Osteocyte (in vitro differentiated cells): ENCODE results near the gene MYO3B. TPM values are rescaled to one million over a fixed set of nuclear protein-coding genes. Genes with fewer than 3 reads are reported as not detected.

Source experiments
- DNase-seq: peaks from one replicate; pipeline ENCODE4 v3.0.0; 2021; ENCODE audit warnings: mixed read lengths; ENCODE audit not compliant: unreplicated experiment; ENCODE audit errors: extremely low spot score
- H3K27ac Mint-ChIP-seq: one replicate; pipeline ENCODE4 v1.8.0; 2021; ENCODE audit warnings: mild to moderate bottlenecking, mixed read lengths; ENCODE audit not compliant: unreplicated experiment
- H3K27me3 Mint-ChIP-seq: one replicate; pipeline ENCODE4 v1.8.0; 2021; ENCODE audit warnings: mixed read lengths; ENCODE audit not compliant: unreplicated experiment
- H3K36me3 Mint-ChIP-seq: one replicate; pipeline ENCODE4 v1.8.0; 2021; ENCODE audit warnings: mixed read lengths; ENCODE audit not compliant: unreplicated experiment
- H3K4me1 Mint-ChIP-seq: one replicate; pipeline ENCODE4 v1.8.0; 2021; ENCODE audit warnings: mixed read lengths; ENCODE audit not compliant: unreplicated experiment
- H3K4me3 Mint-ChIP-seq: one replicate; pipeline ENCODE4 v1.8.0; 2021; ENCODE audit warnings: mild to moderate bottlenecking, moderate library complexity, mixed read lengths; ENCODE audit not compliant: unreplicated experiment
- H3K9me3 Mint-ChIP-seq: one replicate; pipeline ENCODE4 v1.8.0; 2021; ENCODE audit warnings: mixed read lengths; ENCODE audit not compliant: unreplicated experiment
- CTCF ChIP-seq: fragments of 200-600 bp; sonication (generic); IDR thresholded peaks from 2 replicates; pipeline ENCODE4 v1.5.0; 2021; ENCODE audit warnings: antibody characterized with exemption, mild to moderate bottlenecking, moderate library complexity
- total RNA-seq: library from RNA; stranded (reverse); gene quantifications from 2 replicates; pipeline ENCODE4 v1.2.1, GENCODE V29; 2021

The MYO3B gene
- total RNA-seq, 1 donor from 2014 or later, result not detected

GRCh38 chr2:170523506-170523905 is 345.6 kb downstream of the MYO3B start:
- H3K27ac Mint-ChIP-seq, result no peak overlapping the region
- H3K4me1 Mint-ChIP-seq, result peaks cover 25% of the 10 kb centered on the region
- peaks cover 2% of the 10 kb centered on the region for H3K27me3 Mint-ChIP-seq
- no peak for DNase-seq
- TF ChIP-seq CTCF, result no peak
- no peaks in the 10 kb centered on the region for H3K36me3 Mint-ChIP-seq
- no peak overlapping the region for H3K4me3 Mint-ChIP-seq
- H3K9me3 Mint-ChIP-seq, result no peaks in the 10 kb centered on the region

GRCh38 chr2:170524828-170525565 is 347.1 kb downstream of the MYO3B start:
- DNase-seq, result no peak
- Mint-ChIP-seq H3K36me3 (no peaks in the 10 kb centered on the region), H3K4me1 (peaks cover 32% of the 10 kb centered on the region), H3K9me3 (no peaks in the 10 kb centered on the region), H3K27me3 (peaks cover 2% of the 10 kb centered on the region), H3K4me3 (no peak overlapping the region), H3K27ac (peak overlapping the region; percentile 73)
- no peak for TF ChIP-seq CTCF

- H3K4me1 Mint-ChIP-seq, result peaks cover 37% of the 10 kb centered on the region
- H3K36me3 Mint-ChIP-seq, result no peaks in the 10 kb centered on the region
- TF ChIP-seq CTCF, result no peak
- peak overlapping the region; percentile 73 for H3K27ac Mint-ChIP-seq
- no peak overlapping the region for H3K4me3 Mint-ChIP-seq
- H3K9me3 Mint-ChIP-seq, result no peaks in the 10 kb centered on the region
- H3K27me3 Mint-ChIP-seq, result peaks cover 2% of the 10 kb centered on the region
- DNase-seq, result peak; percentile 87
These were observed 347.6 kb downstream of the MYO3B start for GRCh38 chr2:170525566-170525900.

- peak; percentile 35 for TF ChIP-seq CTCF
- Mint-ChIP-seq H3K27me3 (peaks cover 31% of the 10 kb centered on the region), H3K4me3 (no peak overlapping the region), H3K4me1 (peaks cover 38% of the 10 kb centered on the region), H3K36me3 (no peaks in the 10 kb centered on the region), H3K9me3 (no peaks in the 10 kb centered on the region), H3K27ac (peak overlapping the region; percentile 42)
- peak; percentile 85 for DNase-seq
These were observed 352.4 kb downstream of the MYO3B start for GRCh38 chr2:170530284-170530745.

- no peak overlapping the region for H3K4me3 Mint-ChIP-seq
- no peak for TF ChIP-seq CTCF
- H3K36me3 Mint-ChIP-seq, result no peaks in the 10 kb centered on the region
- peaks cover 31% of the 10 kb centered on the region for H3K4me1 Mint-ChIP-seq
- no peak overlapping the region for H3K27ac Mint-ChIP-seq
- H3K9me3 Mint-ChIP-seq, result no peaks in the 10 kb centered on the region
- no peak for DNase-seq
- H3K27me3 Mint-ChIP-seq, result peaks cover 38% of the 10 kb centered on the region
These were observed 353.0 kb downstream of the MYO3B start for GRCh38 chr2:170530803-170531564.
